KOPT-K1 (cell line): ENCODE results near the gene B4GALNT1.
A peak's percentile ranks its signal among the peaks of the same experiment; 100 is the strongest.
"Not testable (repeated sequence)": the region's sequence is repeated elsewhere in the genome, so short reads cannot be mapped to it uniquely, and the experiment has no call there.

ENCODE experiments used
- H3K27ac ChIP-seq: fragments of 200-600 bp; sonication (generic); 2 replicates; pipeline ENCODE4 v1.5.1; 2016; ENCODE audit warnings: antibody characterized with exemption, mild to moderate bottlenecking, low read depth, low read length; ENCODE audit not compliant: poor library complexity, severe bottlenecking
- H3K36me3 ChIP-seq: fragments of 200-600 bp; sonication (generic); 2 replicates; pipeline ENCODE4 v1.5.1; 2017; ENCODE audit warnings: antibody characterized with exemption, mild to moderate bottlenecking, low read length, moderate library complexity; ENCODE audit not compliant: insufficient read depth
- H3K9me3 ChIP-seq: fragments of 200-600 bp; sonication (generic); 2 replicates; pipeline ENCODE4 v1.5.1; 2017; ENCODE audit warnings: antibody characterized with exemption, low read length, mild to moderate bottlenecking; ENCODE audit not compliant: insufficient read depth, poor library complexity, severe bottlenecking

The B4GALNT1 gene

DNA sequence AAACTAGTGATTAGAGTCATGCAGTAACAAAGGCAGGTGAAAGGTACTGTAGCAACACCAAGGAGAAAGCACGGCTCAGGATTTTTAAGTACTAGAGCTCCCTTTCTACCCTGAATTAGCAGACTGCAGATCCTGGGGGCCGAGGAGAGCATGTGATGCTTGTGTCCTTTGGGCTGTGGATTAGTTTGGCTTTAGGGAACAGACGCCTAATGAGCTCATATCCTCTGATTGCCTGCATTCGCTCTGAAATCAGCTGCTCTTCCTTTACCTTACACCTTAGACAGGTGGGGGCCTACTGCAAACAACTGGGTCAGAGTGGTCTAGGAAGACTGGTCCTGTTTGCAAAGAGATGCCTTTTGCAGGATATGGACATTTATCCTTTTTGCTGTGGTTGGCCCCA is 39.8 kb downstream of the B4GALNT1 start:
- Histone ChIP-seq H3K36me3 (peaks cover 36% of the 10 kb centered on the region), H3K9me3 (no peaks in the 10 kb centered on the region), H3K27ac (no peak overlapping the region)

- H3K27ac ChIP-seq, result no peak overlapping the region
- peaks cover 34% of the 10 kb centered on the region for H3K36me3 ChIP-seq
- no peaks in the 10 kb centered on the region for H3K9me3 ChIP-seq
Measured at GRCh38 chr12:57592551-57593165, 40.3 kb downstream of the B4GALNT1 start.

- peaks cover 26% of the 10 kb centered on the region for H3K36me3 ChIP-seq
- H3K27ac ChIP-seq, result peak overlapping the region; percentile 37
- no peaks in the 10 kb centered on the region for H3K9me3 ChIP-seq
Measured at GRCh38 chr12:57591782-57592325, 41.1 kb downstream of the B4GALNT1 start.

DNA sequence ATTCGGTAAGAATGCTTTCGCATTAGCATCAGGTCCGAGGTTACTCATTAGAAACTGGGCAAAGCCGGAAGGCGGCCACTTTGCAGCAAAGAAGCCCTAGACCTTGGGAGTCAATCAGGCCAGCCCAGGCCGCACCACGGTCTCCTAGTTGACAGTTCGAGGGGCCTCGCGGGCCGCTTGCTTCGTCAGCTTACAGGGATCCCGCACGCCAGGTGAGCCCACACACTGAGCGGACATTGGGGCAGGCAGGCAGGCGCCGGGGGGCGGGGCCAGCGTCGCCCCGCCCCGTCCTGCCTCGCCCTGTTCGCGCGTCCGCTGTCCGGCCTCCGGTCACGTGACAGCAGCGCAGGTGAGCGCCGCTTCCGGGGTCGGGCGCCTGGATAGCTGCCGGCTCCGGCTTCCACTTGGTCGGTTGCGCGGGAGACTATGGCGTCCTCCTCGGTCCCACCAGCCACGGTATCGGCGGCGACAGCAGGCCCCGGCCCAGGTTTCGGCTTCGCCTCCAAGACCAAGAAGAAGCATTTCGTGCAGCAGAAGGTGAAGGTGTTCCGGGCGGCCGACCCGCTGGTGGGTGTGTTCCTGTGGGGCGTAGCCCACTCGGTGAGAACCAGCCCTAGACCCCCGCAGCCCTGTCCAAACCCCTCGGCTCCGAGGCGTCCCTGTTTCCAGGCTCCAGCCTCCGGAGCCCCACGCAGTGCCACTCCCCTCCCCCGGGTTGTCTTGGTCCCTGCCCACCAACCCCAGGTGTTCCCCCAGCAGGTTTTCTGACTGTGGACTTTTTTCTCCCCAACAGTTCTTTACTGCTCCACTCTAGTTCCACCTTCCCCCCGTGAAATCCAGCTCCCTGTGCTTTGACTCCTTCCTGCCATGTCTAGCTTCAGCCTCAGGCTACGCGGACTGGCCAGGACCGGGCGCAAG is 41.9 kb downstream of the B4GALNT1 start, which contains the start of gene PIP4K2C:
TSS of gene PIP4K2C (plus strand) at position 329 of the 918 bp plus-strand sequence. CDS start at position 427, 98 bp downstream.
- Histone ChIP-seq H3K36me3 (peaks cover 20% of the 10 kb centered on the region), H3K27ac (peak within 1 kb of the TSS; percentile 37)

DNA sequence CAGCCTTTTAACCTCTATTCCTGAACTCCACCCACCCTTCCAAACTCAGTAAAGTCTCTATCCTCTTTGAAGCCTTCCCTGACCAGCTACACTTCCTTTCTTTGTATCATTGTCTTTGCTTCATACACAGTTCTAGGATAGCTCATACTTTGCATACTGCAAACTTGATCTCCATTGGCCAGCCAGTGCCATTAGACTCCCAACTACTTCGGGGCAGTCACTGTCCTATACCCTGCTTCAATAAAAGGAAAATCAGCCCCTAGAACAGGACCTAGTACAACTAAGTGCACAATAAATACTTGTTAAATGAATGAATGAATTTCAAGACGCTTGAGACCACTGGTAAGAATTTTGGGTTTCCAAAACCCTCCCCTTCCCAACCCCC is 42.5 kb downstream of the B4GALNT1 start:
- peak overlapping the region; percentile 37 for H3K27ac ChIP-seq
- H3K9me3 ChIP-seq, result no peaks in the 10 kb centered on the region
- H3K36me3 ChIP-seq, result peaks cover 13% of the 10 kb centered on the region

More for the DNA sequence above, 41.9 kb downstream of the B4GALNT1 start, which contains the start of gene PIP4K2C:
- no peaks in the 10 kb centered on the region for H3K9me3 ChIP-seq

- not testable (repeated sequence) for H3K36me3 ChIP-seq, H3K9me3 ChIP-seq, H3K27ac ChIP-seq
Measured at GRCh38 chr12:57588951-57589610, 43.9 kb downstream of the B4GALNT1 start.

DNA sequence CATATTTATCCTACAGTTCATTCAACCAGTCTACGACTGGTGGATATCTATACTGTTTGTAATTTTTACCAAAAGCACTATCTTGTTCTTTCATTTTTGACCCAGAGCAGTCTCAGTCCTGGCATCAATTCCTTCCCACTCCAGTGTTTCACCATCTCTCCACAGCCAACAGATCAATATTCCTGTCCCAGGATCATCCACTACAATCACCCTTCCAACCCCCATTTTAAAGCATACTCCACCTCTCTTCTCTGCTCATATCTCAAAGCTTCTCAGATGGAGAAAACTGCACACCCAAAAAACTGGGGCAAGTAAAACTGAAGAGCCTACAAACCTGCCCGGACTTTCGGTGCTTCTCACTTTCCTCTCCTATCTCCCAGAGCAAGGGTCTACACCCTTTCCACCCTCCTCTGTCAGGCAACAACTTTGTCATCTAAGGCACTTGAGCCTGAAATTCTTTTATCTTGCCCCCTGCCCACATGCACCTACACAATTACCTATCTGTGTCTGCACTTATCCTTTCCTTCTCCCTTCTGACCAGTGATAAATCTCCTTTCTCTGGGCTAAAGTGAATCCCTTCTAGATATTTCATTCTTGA is 46.1 kb downstream of the B4GALNT1 start:
- no peaks in the 10 kb centered on the region for H3K36me3 ChIP-seq
- no peaks in the 10 kb centered on the region for H3K9me3 ChIP-seq
- H3K27ac ChIP-seq, result no peak overlapping the region

- no peaks in the 10 kb centered on the region for H3K9me3 ChIP-seq
- H3K27ac ChIP-seq, result no peak overlapping the region
- H3K36me3 ChIP-seq, result no peaks in the 10 kb centered on the region
Measured at GRCh38 chr12:57586128-57586527, 46.9 kb downstream of the B4GALNT1 start.

DNA sequence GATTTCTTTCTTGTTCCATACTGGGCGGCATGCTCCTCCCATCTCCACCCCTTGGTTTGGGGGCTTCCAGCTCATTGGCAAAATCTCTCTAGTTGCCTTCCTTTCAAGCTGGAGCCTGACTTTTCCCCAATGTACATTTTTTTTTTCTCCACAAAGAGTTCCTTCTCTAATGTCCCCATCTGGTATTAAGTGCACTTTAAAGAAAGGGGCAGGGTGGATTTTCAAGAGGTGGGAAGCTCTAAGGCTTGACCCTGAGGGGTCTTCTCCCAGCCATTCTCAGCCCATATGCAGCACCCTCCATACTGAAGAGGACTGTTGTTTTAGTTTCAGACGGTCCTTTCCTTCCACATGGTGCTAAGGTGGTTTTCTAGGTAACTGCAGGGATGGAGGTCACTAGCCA is 47.8 kb downstream of the B4GALNT1 start:
- Histone ChIP-seq H3K9me3 (no peaks in the 10 kb centered on the region), H3K36me3 (no peaks in the 10 kb centered on the region), H3K27ac (no peak overlapping the region)

GRCh38 chr12:57584690-57585089 is 48.3 kb downstream of the B4GALNT1 start:
- Histone ChIP-seq H3K36me3 (no peaks in the 10 kb centered on the region), H3K27ac (no peak overlapping the region), H3K9me3 (no peaks in the 10 kb centered on the region)

- H3K9me3 ChIP-seq, result no peaks in the 10 kb centered on the region
- no peak overlapping the region for H3K27ac ChIP-seq
- no peaks in the 10 kb centered on the region for H3K36me3 ChIP-seq
Measured at GRCh38 chr12:57584050-57584449, 49.0 kb downstream of the B4GALNT1 start.

- no peaks in the 10 kb centered on the region for H3K9me3 ChIP-seq
- no peaks in the 10 kb centered on the region for H3K36me3 ChIP-seq
- no peak overlapping the region for H3K27ac ChIP-seq
Measured at GRCh38 chr12:57583008-57583831, 49.8 kb downstream of the B4GALNT1 start.

DNA sequence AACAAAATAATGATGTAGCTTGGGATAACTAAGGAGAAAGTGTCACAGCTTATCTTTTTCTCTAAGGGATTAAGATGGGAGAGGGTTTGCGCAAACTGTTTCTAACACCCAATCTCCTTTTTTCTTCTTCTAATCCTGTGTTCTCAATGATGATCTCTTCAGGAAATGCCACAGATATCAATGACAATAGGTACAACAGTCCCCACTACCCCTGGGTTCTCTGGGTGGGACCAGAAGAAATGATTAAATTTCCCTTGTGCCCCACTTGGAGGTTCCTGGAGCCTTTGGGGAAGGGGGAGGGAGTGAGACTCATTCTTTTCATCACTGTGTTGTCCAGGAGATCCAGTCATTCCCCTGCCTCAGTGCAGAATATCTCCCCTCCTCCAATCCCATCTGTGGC is 50.6 kb downstream of the B4GALNT1 start:
- no peak overlapping the region for H3K27ac ChIP-seq
- no peaks in the 10 kb centered on the region for H3K36me3 ChIP-seq
- no peaks in the 10 kb centered on the region for H3K9me3 ChIP-seq

DNA sequence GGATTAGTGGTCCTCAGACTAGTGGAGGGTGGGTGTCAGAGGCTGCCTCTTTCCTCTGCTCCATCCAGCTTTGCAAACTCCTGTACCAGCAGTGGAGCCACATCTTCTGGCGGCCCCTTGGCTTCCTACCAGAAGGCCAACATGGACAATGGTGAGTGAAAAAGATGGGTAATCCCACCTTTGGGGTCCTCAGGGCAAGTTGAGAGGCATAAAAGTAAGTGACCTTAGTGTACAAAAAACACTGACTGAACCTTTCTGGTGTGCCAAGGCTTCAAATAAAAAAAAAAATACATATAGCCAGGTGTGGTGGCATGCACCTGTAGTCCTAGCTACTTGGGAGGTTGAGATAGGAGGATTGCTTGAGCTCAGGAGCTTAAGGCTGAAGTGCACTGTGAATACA is 51.2 kb downstream of the B4GALNT1 start:
- no peaks in the 10 kb centered on the region for H3K9me3 ChIP-seq
- H3K27ac ChIP-seq, result no peak overlapping the region
- no peaks in the 10 kb centered on the region for H3K36me3 ChIP-seq
